ENCODE data around the gene MAP4K4. TPM values are rescaled to one million over a fixed set of nuclear protein-coding genes. Genes with fewer than 3 reads are reported as not detected.

MAP4K4 gene
- total and polyA plus RNA-seq, 2 of the 13 experiments (the other 11 are each of a cell fraction or from before 2014, with no cell fraction given) = 105 to 264 TPM

DNA sequence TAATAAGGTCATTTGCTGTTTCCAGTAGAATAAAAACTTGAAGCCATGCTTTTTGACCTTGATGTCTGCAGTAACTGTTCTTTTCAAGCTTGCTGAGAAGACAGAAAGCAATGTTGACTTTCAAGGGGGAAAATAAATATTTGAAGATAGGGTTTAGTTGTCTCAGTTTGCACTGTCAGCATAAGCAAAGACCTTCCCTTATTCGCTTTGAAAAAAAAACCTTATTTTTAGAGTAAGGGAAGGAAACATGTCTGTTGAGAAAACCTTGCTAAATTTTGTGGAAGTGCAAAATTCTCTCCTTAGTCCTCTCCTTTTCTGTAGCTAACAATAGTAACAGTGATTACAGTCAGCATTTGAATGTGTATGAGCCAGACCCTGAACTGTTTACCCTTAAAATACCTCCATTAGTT lies 43.1 kb downstream of the MAP4K4 start (continued):
- TF ChIP-seq ZNF350 (CRISPR knock-in tag; IDR thresholded peaks at IDR 0.05; ENCODE audit: borderline replicate concordance, low read depth) = no peak
- TF ChIP-seq ZBTB20 (CRISPR knock-in tag; IDR thresholded peaks at IDR 0.05; ENCODE audit: borderline replicate concordance, low read depth) = peak; percentile 56; the same call in 1 of the 2 replicates
- no peak for TF ChIP-seq ZBTB7A (CRISPR knock-in tag; IDR thresholded peaks at IDR 0.05)
- TF ChIP-seq SP2 (CRISPR knock-in tag; IDR thresholded peaks at IDR 0.05) = no peak
- TF ChIP-seq SP5 (CRISPR knock-in tag; IDR thresholded peaks at IDR 0.05; ENCODE audit: borderline replicate concordance, low read depth) = 0 out of 2 replicates have a peak, but pooled peaks have one; percentile 38
- TF ChIP-seq ZBTB7B (CRISPR knock-in tag; IDR thresholded peaks at IDR 0.05) = 0 out of 2 replicates have a peak, but pooled peaks have one; percentile 43
- TF ChIP-seq HDAC2 (CRISPR knock-in tag; IDR thresholded peaks at IDR 0.05) = peak; percentile 92
- TF ChIP-seq FOXO1 (CRISPR knock-in tag; IDR thresholded peaks at IDR 0.05) = peak; percentile 58; the same call in 1 of the 2 replicates
- TF ChIP-seq, protein P1, sequence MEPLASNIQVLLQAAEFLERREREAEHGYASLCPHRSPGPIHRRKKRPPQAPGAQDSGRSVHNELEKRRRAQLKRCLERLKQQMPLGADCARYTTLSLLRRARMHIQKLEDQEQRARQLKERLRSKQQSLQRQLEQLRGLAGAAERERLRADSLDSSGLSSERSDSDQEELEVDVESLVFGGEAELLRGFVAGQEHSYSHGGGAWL (CRISPR knock-in tag; IDR thresholded peaks at IDR 0.05) = no peak
- TF ChIP-seq KAT8 (CRISPR knock-in tag; IDR thresholded peaks at IDR 0.05) = 0 out of 2 replicates have a peak, but pooled peaks have one; percentile 48
- no peak for TF ChIP-seq ZEB1 (IDR thresholded peaks at IDR 0.05; ENCODE audit: insufficient replicate concordance, low read depth)
- no peak for TF ChIP-seq REXO4 (CRISPR knock-in tag; IDR thresholded peaks at IDR 0.05; ENCODE audit: borderline replicate concordance)
- peak; percentile 61; the same call in 1 of the 2 replicates for TF ChIP-seq PITX1 (CRISPR knock-in tag; IDR thresholded peaks at IDR 0.05)
- TF ChIP-seq KLF16 (CRISPR knock-in tag; IDR thresholded peaks at IDR 0.05) = peak in 1 of 2 experiments; percentile 71; a peak in 2 of 4 replicates
- TF ChIP-seq, protein P2, sequence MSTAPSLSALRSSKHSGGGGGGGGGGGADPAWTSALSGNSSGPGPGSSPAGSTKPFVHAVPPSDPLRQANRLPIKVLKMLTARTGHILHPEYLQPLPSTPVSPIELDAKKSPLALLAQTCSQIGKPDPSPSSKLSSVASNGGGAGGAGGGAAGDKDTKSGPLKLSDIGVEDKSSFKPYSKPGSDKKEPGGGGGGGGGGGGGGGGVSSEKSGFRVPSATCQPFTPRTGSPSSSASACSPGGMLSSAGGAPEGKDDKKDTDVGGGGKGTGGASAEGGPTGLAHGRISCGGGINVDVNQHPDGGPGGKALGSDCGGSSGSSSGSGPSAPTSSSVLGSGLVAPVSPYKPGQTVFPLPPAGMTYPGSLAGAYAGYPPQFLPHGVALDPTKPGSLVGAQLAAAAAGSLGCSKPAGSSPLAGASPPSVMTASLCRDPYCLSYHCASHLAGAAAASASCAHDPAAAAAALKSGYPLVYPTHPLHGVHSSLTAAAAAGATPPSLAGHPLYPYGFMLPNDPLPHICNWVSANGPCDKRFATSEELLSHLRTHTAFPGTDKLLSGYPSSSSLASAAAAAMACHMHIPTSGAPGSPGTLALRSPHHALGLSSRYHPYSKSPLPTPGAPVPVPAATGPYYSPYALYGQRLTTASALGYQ (CRISPR knock-in tag; IDR thresholded peaks at IDR 0.05) = peak; percentile 87
- TF ChIP-seq, protein P3, sequence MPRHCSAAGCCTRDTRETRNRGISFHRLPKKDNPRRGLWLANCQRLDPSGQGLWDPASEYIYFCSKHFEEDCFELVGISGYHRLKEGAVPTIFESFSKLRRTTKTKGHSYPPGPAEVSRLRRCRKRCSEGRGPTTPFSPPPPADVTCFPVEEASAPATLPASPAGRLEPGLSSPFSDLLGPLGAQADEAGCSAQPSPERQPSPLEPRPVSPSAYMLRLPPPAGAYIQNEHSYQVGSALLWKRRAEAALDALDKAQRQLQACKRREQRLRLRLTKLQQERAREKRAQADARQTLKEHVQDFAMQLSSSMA (CRISPR knock-in tag; IDR thresholded peaks at IDR 0.05) = no peak
- TF ChIP-seq, protein P4, sequence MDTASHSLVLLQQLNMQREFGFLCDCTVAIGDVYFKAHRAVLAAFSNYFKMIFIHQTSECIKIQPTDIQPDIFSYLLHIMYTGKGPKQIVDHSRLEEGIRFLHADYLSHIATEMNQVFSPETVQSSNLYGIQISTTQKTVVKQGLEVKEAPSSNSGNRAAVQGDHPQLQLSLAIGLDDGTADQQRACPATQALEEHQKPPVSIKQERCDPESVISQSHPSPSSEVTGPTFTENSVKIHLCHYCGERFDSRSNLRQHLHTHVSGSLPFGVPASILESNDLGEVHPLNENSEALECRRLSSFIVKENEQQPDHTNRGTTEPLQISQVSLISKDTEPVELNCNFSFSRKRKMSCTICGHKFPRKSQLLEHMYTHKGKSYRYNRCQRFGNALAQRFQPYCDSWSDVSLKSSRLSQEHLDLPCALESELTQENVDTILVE (CRISPR knock-in tag; IDR thresholded peaks at IDR 0.05) = no peak
- peak; percentile 65 for TF ChIP-seq GFI1 (CRISPR knock-in tag; IDR thresholded peaks at IDR 0.05; ENCODE audit: borderline replicate concordance)
- TF ChIP-seq ZNF660 (CRISPR knock-in tag; IDR thresholded peaks at IDR 0.05; ENCODE audit: borderline replicate concordance, low read depth) = no peak
- no peak for TF ChIP-seq REPIN1 (CRISPR knock-in tag; IDR thresholded peaks at IDR 0.05; ENCODE audit: borderline replicate concordance, low read depth)
- TF ChIP-seq, protein P5, sequence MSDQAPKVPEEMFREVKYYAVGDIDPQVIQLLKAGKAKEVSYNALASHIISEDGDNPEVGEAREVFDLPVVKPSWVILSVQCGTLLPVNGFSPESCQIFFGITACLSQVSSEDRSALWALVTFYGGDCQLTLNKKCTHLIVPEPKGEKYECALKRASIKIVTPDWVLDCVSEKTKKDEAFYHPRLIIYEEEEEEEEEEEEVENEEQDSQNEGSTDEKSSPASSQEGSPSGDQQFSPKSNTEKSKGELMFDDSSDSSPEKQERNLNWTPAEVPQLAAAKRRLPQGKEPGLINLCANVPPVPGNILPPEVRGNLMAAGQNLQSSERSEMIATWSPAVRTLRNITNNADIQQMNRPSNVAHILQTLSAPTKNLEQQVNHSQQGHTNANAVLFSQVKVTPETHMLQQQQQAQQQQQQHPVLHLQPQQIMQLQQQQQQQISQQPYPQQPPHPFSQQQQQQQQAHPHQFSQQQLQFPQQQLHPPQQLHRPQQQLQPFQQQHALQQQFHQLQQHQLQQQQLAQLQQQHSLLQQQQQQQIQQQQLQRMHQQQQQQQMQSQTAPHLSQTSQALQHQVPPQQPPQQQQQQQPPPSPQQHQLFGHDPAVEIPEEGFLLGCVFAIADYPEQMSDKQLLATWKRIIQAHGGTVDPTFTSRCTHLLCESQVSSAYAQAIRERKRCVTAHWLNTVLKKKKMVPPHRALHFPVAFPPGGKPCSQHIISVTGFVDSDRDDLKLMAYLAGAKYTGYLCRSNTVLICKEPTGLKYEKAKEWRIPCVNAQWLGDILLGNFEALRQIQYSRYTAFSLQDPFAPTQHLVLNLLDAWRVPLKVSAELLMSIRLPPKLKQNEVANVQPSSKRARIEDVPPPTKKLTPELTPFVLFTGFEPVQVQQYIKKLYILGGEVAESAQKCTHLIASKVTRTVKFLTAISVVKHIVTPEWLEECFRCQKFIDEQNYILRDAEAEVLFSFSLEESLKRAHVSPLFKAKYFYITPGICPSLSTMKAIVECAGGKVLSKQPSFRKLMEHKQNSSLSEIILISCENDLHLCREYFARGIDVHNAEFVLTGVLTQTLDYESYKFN (CRISPR knock-in tag; conservative IDR thresholded peaks at IDR 0.05) = peak; percentile 89
- TF ChIP-seq SMARCE1 (IDR thresholded peaks at IDR 0.05; ENCODE audit: borderline replicate concordance) = no peak
- TF ChIP-seq POGZ (CRISPR knock-in tag; IDR thresholded peaks at IDR 0.05) = 0 out of 2 replicates have a peak, but pooled peaks have one; percentile 42
- TF ChIP-seq CENPX (CRISPR knock-in tag; IDR thresholded peaks at IDR 0.05) = no peak
